Bronchial epithelial cell (primary cell): ENCODE results near the gene DYRK1A. TPM values are rescaled to one million over a fixed set of nuclear protein-coding genes. Genes with fewer than 3 reads are reported as not detected.

Source experiments
- DNase-seq: peaks from one replicate; pipeline ENCODE4 v3.0.0-alpha.2; 2010; ENCODE audit warnings: low read depth
- FAIRE-seq: peaks from 2 replicates; lab custom pipeline; 2011; peaks lifted over from hg19 to GRCh38; lab: Jason Lieb, UNC
- H3K27me3 ChIP-seq: 2 replicates; pipeline ENCODE4 v1.5.1; 2011; ENCODE audit warnings: low read length; ENCODE audit not compliant: control insufficient read depth, insufficient read depth
- H3K36me3 ChIP-seq: 2 replicates; pipeline ENCODE4 v1.5.1; 2011; ENCODE audit warnings: low read length; ENCODE audit not compliant: control insufficient read depth, insufficient read depth
- H3K4me3 ChIP-seq: 2 replicates; pipeline ENCODE4 v1.5.1; 2011; ENCODE audit warnings: mild to moderate bottlenecking, low read depth, low read length, control low read depth
- total RNA-seq: library from RNA; depleted of rRNA; stranded (reverse); fragments of >200 nt; gene quantifications from 2 replicates; pipeline ENCODE4 v1.2.1, GENCODE V29; 2014
- TF ChIP-seq, protein P1 (sequence below): IDR thresholded peaks from 2 replicates; pipeline ENCODE4 v1.5.1; 2011; ENCODE audit warnings: mild to moderate bottlenecking, moderate library complexity, low read length, control low read depth, inconsistent platforms; ENCODE audit not compliant: insufficient read depth, severe bottlenecking

Gene DYRK1A
- total RNA-seq, 1 donor from 2014 or later = 51.1 TPM

GRCh38 chr21:37527716-37528115 lies 161.1 kb downstream of the DYRK1A start:
- no peaks in the 10 kb centered on the region for H3K27me3 ChIP-seq
- FAIRE-seq (no peak), DNase-seq (no peak)
- H3K36me3 ChIP-seq = no peaks in the 10 kb centered on the region
- no peak overlapping the region for H3K4me3 ChIP-seq
- TF ChIP-seq, protein P1, sequence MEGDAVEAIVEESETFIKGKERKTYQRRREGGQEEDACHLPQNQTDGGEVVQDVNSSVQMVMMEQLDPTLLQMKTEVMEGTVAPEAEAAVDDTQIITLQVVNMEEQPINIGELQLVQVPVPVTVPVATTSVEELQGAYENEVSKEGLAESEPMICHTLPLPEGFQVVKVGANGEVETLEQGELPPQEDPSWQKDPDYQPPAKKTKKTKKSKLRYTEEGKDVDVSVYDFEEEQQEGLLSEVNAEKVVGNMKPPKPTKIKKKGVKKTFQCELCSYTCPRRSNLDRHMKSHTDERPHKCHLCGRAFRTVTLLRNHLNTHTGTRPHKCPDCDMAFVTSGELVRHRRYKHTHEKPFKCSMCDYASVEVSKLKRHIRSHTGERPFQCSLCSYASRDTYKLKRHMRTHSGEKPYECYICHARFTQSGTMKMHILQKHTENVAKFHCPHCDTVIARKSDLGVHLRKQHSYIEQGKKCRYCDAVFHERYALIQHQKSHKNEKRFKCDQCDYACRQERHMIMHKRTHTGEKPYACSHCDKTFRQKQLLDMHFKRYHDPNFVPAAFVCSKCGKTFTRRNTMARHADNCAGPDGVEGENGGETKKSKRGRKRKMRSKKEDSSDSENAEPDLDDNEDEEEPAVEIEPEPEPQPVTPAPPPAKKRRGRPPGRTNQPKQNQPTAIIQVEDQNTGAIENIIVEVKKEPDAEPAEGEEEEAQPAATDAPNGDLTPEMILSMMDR = no peak

- DNase-seq = no peak
- Histone ChIP-seq H3K4me3 (no peak overlapping the region), H3K36me3 (no peaks in the 10 kb centered on the region), H3K27me3 (no peaks in the 10 kb centered on the region)
- FAIRE-seq = no peak
- TF ChIP-seq, protein P1 = no peak
These were observed 161.8 kb downstream of the DYRK1A start for GRCh38 chr21:37528150-37528937.

DNA sequence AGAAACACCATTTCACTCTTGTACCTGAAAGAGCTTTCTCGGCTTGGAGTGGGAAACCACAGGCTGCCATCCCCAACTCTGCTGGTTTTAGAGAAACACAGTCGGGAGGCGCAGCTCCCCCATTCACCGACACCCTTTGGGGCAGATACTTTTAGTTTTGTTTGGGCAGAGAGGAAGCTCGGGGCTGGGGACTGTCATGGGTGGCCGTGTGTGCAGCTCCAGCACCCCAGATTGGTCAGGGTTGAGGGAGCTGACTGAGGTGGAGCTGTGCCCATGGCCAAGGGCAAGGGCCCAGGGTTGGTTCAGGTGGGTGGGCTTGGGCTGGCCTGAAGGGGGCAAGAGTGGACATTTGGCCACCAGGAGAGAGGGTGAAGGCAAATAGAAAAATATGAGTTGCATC lies 163.1 kb downstream of the DYRK1A start:
- H3K27me3 ChIP-seq = no peaks in the 10 kb centered on the region
- FAIRE-seq = no peak
- TF ChIP-seq, protein P1 = no peak
- H3K36me3 ChIP-seq = no peaks in the 10 kb centered on the region
- DNase-seq = no peak
- H3K4me3 ChIP-seq = no peak overlapping the region

- DNase-seq = no peak
- H3K36me3 ChIP-seq = no peaks in the 10 kb centered on the region
These were observed 164.4 kb downstream of the DYRK1A start for GRCh38 chr21:37530901-37531351.

GRCh38 chr21:37531431-37531932 lies 164.9 kb downstream of the DYRK1A start:
- DNase-seq = no peak
- no peak for FAIRE-seq

More at GRCh38 chr21:37530901-37531351, 164.4 kb downstream of the DYRK1A start:
- no peaks in the 10 kb centered on the region for H3K27me3 ChIP-seq
- TF ChIP-seq, protein P1 = no peak
- no peak overlapping the region for H3K4me3 ChIP-seq
- FAIRE-seq = no peak

More at GRCh38 chr21:37531431-37531932, 164.9 kb downstream of the DYRK1A start:
- no peak overlapping the region for H3K4me3 ChIP-seq
- no peaks in the 10 kb centered on the region for H3K36me3 ChIP-seq
- H3K27me3 ChIP-seq = no peaks in the 10 kb centered on the region
- TF ChIP-seq, protein P1 = no peak
